Nephron progenitor cell (in vitro differentiated cells): ENCODE data around the gene PSMA4.
A peak's percentile ranks its signal among the peaks of the same experiment; 100 is the strongest.

Experiments used
- DNase-seq: peaks from one replicate; pipeline ENCODE4 v3.0.0; 2021
- H3K27ac Mint-ChIP-seq: 2 replicates; pipeline ENCODE4 v1.8.0; 2021; ENCODE audit warnings: mild to moderate bottlenecking, moderate library complexity, mixed read lengths
- H3K27me3 Mint-ChIP-seq: 2 replicates; pipeline ENCODE4 v1.8.0; 2021; ENCODE audit warnings: mild to moderate bottlenecking, low read depth, mixed read lengths; ENCODE audit not compliant: poor library complexity
- H3K36me3 Mint-ChIP-seq: 2 replicates; pipeline ENCODE4 v1.8.0; 2021; ENCODE audit warnings: low read depth, mixed read lengths
- H3K4me1 Mint-ChIP-seq: 2 replicates; pipeline ENCODE4 v1.8.0; 2021; ENCODE audit warnings: mixed read lengths
- H3K4me3 Mint-ChIP-seq: 2 replicates; pipeline ENCODE4 v1.8.0; 2021; ENCODE audit warnings: mild to moderate bottlenecking, moderate library complexity, mixed read lengths
- H3K9me3 Mint-ChIP-seq: 2 replicates; pipeline ENCODE4 v1.8.0; 2021; ENCODE audit warnings: mild to moderate bottlenecking, moderate library complexity, mixed read lengths
- CTCF ChIP-seq: fragments of 200-600 bp; sonication (generic); IDR thresholded peaks from 2 replicates; pipeline ENCODE4 v1.5.0; 2021; ENCODE audit warnings: antibody characterized with exemption

Gene PSMA4

GRCh38 chr15:78540141-78540870 lies at the start of gene PSMA4:
PSMA4 (plus strand) TSS chr15:78540444; CDS start chr15:78541928, 1,484 bp downstream.
- DNase-seq = peak; percentile 94
- H3K36me3 Mint-ChIP-seq = peaks cover 26% of the 10 kb centered on the region
- peak within 1 kb of the TSS; percentile 99 for H3K27ac Mint-ChIP-seq
- H3K27me3 Mint-ChIP-seq = peaks cover 6% of the 10 kb centered on the region
- no peak for TF ChIP-seq CTCF
- no peaks in the 10 kb centered on the region for H3K9me3 Mint-ChIP-seq
- peak within 1 kb of the TSS; percentile 100 for H3K4me3 Mint-ChIP-seq
- peaks cover 26% of the 10 kb centered on the region for H3K4me1 Mint-ChIP-seq

- Mint-ChIP-seq H3K4me1 (no peaks in the 10 kb centered on the region), H3K36me3 (peaks cover 80% of the 10 kb centered on the region), H3K27me3 (no peaks in the 10 kb centered on the region), H3K27ac (no peak overlapping the region), H3K9me3 (no peaks in the 10 kb centered on the region), H3K4me3 (no peak overlapping the region)
- DNase-seq = no peak
- no peak for TF ChIP-seq CTCF
Observed at GRCh38 chr15:78492872-78493271, 47.4 kb upstream of the PSMA4 start.

- Mint-ChIP-seq H3K4me1 (no peaks in the 10 kb centered on the region), H3K27ac (peak overlapping the region; percentile 56), H3K9me3 (peaks cover 23% of the 10 kb centered on the region), H3K27me3 (peaks cover 2% of the 10 kb centered on the region), H3K36me3 (peaks cover 52% of the 10 kb centered on the region), H3K4me3 (no peak overlapping the region)
- DNase-seq = no peak
- TF ChIP-seq CTCF = no peak
Observed at GRCh38 chr15:78501857-78502256, 38.4 kb upstream of the PSMA4 start.

GRCh38 chr15:78502641-78503040 lies 37.6 kb upstream of the PSMA4 start:
- no peak for TF ChIP-seq CTCF
- peaks cover 3% of the 10 kb centered on the region for H3K27me3 Mint-ChIP-seq

GRCh38 chr15:78506971-78507830 lies 33.0 kb upstream of the PSMA4 start, which contains the start of gene HYKK:
HYKK (plus strand) TSS chr15:78507577; CDS start chr15:78513089, 5,512 bp downstream.
- TF ChIP-seq CTCF = no peak
- H3K9me3 Mint-ChIP-seq = peaks cover 11% of the 10 kb centered on the region
- H3K36me3 Mint-ChIP-seq = peaks cover 3% of the 10 kb centered on the region
- DNase-seq = peak; percentile 93
- peak within 1 kb of the TSS; percentile 90 for H3K4me3 Mint-ChIP-seq
- peaks cover 7% of the 10 kb centered on the region for H3K4me1 Mint-ChIP-seq
- peaks cover 45% of the 10 kb centered on the region for H3K27me3 Mint-ChIP-seq
- peak within 1 kb of the TSS; percentile 95 for H3K27ac Mint-ChIP-seq

More at GRCh38 chr15:78502641-78503040, 37.6 kb upstream of the PSMA4 start:
- Mint-ChIP-seq H3K27ac (no peak overlapping the region), H3K9me3 (peaks cover 23% of the 10 kb centered on the region), H3K4me3 (no peak overlapping the region), H3K4me1 (no peaks in the 10 kb centered on the region), H3K36me3 (peaks cover 46% of the 10 kb centered on the region)
- DNase-seq = no peak
